H9 (cell line): ENCODE data around the gene CCDC149. TPM values are rescaled to one million over a fixed set of nuclear protein-coding genes. Genes with fewer than 3 reads are reported as not detected.

ENCODE experiments used
- DNase-seq: peaks from one replicate; pipeline ENCODE4 v3.0.0-alpha.2; 2017
- H2AFZ ChIP-seq: one replicate; pipeline ENCODE4 v1.6.1; 2013; ENCODE audit warnings: mild to moderate bottlenecking, low read length, control low read depth, moderate library complexity
- H2AK5ac ChIP-seq: 2 replicates; pipeline ENCODE4 v1.6.1; 2013; ENCODE audit warnings: low read length, control low read depth, mixed read lengths; ENCODE audit not compliant: insufficient read length
- H2BK120ac ChIP-seq: one replicate; pipeline ENCODE4 v1.6.1; 2013; ENCODE audit warnings: low read depth, mild to moderate bottlenecking, low read length, control low read depth, inconsistent platforms; ENCODE audit not compliant: poor library complexity, severe bottlenecking
- H2BK12ac ChIP-seq: 2 replicates; pipeline ENCODE4 v1.6.1; 2013; ENCODE audit warnings: low read length, control low read depth, mixed read lengths, low read depth; ENCODE audit not compliant: insufficient read length
- H2BK15ac ChIP-seq: 2 replicates; pipeline ENCODE4 v1.6.1; 2013; ENCODE audit warnings: low read depth, low read length, control low read depth
- H2BK20ac ChIP-seq: one replicate; pipeline ENCODE4 v1.6.1; 2013; ENCODE audit warnings: low read depth, mild to moderate bottlenecking, low read length, control low read depth, inconsistent platforms; ENCODE audit not compliant: poor library complexity, severe bottlenecking
- H2BK5ac ChIP-seq: 2 replicates; pipeline ENCODE4 v1.6.1; 2013; ENCODE audit warnings: low read length, control low read depth, mixed read lengths; ENCODE audit not compliant: insufficient read length
- H3K14ac ChIP-seq: 2 replicates; pipeline ENCODE4 v1.6.1; 2013; ENCODE audit warnings: low read length, control low read depth; ENCODE audit not compliant: insufficient read depth
- H3K18ac ChIP-seq: 2 replicates; pipeline ENCODE4 v1.6.1; 2013; ENCODE audit warnings: low read depth, mild to moderate bottlenecking, mixed read lengths, low read length, control low read depth; ENCODE audit not compliant: insufficient read length
- H3K23ac ChIP-seq: 2 replicates; pipeline ENCODE4 v1.6.1; 2013; ENCODE audit warnings: low read length, control low read depth, mixed read lengths, low read depth; ENCODE audit not compliant: insufficient read length
- H3K23me2 ChIP-seq: 2 replicates; pipeline ENCODE4 v1.6.1; 2013; ENCODE audit warnings: low read depth, mild to moderate bottlenecking, mixed read lengths, low read length, control low read depth; ENCODE audit not compliant: insufficient read length, poor library complexity, severe bottlenecking
- H3K27ac ChIP-seq: 2 replicates; pipeline ENCODE4 v1.5.1; 2013; ENCODE audit warnings: low read length, control low read depth, mixed read lengths, low read depth; ENCODE audit not compliant: insufficient read length
- H3K27me3 ChIP-seq: 2 replicates; pipeline ENCODE4 v1.6.1; 2013; ENCODE audit warnings: low read length, control low read depth, inconsistent platforms; ENCODE audit not compliant: insufficient read depth
- H3K4ac ChIP-seq: 2 replicates; pipeline ENCODE4 v1.6.1; 2013; ENCODE audit warnings: low read depth, mild to moderate bottlenecking, control low read depth, inconsistent platforms, low read length, moderate library complexity
- H3K4me1 ChIP-seq: 2 replicates; pipeline ENCODE4 v1.6.1; 2013; ENCODE audit warnings: low read length, control low read depth, inconsistent platforms; ENCODE audit not compliant: insufficient read depth
- H3K4me2 ChIP-seq: 2 replicates; pipeline ENCODE4 v1.6.1; 2013; ENCODE audit warnings: low read length, control low read depth, mixed read lengths; ENCODE audit not compliant: insufficient read length, insufficient read depth
- H3K56ac ChIP-seq: 2 replicates; pipeline ENCODE4 v1.6.1; 2013; ENCODE audit warnings: low read depth, mild to moderate bottlenecking, mixed read lengths, low read length, control low read depth; ENCODE audit not compliant: insufficient read length
- H3K79me1 ChIP-seq: 2 replicates; pipeline ENCODE4 v1.6.1; 2013; ENCODE audit warnings: low read depth, mild to moderate bottlenecking, moderate library complexity, low read length, control low read depth, inconsistent platforms; ENCODE audit not compliant: insufficient read depth, poor library complexity, severe bottlenecking
- H3K79me2 ChIP-seq: 2 replicates; pipeline ENCODE4 v1.6.1; 2013; ENCODE audit warnings: low read length, control low read depth, inconsistent platforms; ENCODE audit not compliant: insufficient read depth
- H3K9ac ChIP-seq: 2 replicates; pipeline ENCODE4 v1.6.1; 2013; ENCODE audit warnings: low read length, control low read depth, mixed read lengths; ENCODE audit not compliant: insufficient read length; ENCODE audit errors: extremely low read depth
- H3K9me3 ChIP-seq: one replicate; pipeline ENCODE4 v1.6.1; 2013; ENCODE audit warnings: low read depth, low read length, inconsistent platforms; ENCODE audit not compliant: control insufficient read depth
- H3T11ph ChIP-seq: one replicate; pipeline ENCODE4 v1.6.1; 2013; ENCODE audit warnings: mild to moderate bottlenecking, low read length, control low read depth, inconsistent platforms
- H4K20me1 ChIP-seq: one replicate; pipeline ENCODE4 v1.6.1; 2013; ENCODE audit not compliant: control insufficient read depth, insufficient read length, insufficient read depth
- H4K5ac ChIP-seq: 2 replicates; pipeline ENCODE4 v1.6.1; 2013; ENCODE audit warnings: low read depth, mild to moderate bottlenecking, mixed read lengths, low read length, control low read depth; ENCODE audit not compliant: insufficient read length
- H4K8ac ChIP-seq: replicated peaks from 2 replicates; pipeline ENCODE4 v1.6.1; 2013; ENCODE audit warnings: low read length, control low read depth, mixed read lengths, low read depth; ENCODE audit not compliant: insufficient read length
- H4K91ac ChIP-seq: 2 replicates; pipeline ENCODE4 v1.6.1; 2013; ENCODE audit warnings: low read depth, mild to moderate bottlenecking, moderate library complexity, mixed read lengths, low read length, control low read depth; ENCODE audit not compliant: insufficient read length
- H3K27ac Mint-ChIP-seq, 3 experiments: 2 replicates in 2 of 3; 3 replicates in 1 of 3; pipeline ENCODE4 v1.8.0; 2020 to 2021; ENCODE audit warnings: mixed read lengths in 3 of 3, mild to moderate bottlenecking in 1 of 3, moderate library complexity in 1 of 3
- H3K27me3 Mint-ChIP-seq: 2 replicates; pipeline ENCODE4 v1.8.0; 2021; ENCODE audit warnings: low read depth, mild to moderate bottlenecking, moderate library complexity, mixed read lengths
- H3K36me3 Mint-ChIP-seq, 3 experiments: 2 replicates in 2 of 3; 3 replicates in 1 of 3; pipeline ENCODE4 v1.8.0; 2020 to 2021; ENCODE audit warnings: low read depth in 3 of 3, mixed read lengths in 3 of 3; ENCODE audit not compliant: insufficient read depth in 1 of 3
- H3K4me1 Mint-ChIP-seq, 2 experiments: 2 replicates each; pipeline ENCODE4 v1.8.0; 2020; ENCODE audit warnings: mixed read lengths in 2 of 2
- H3K4me3 Mint-ChIP-seq, 2 experiments: 2 replicates in 1 of 2; 3 replicates in 1 of 2; pipeline ENCODE4 v1.8.0; 2020 to 2021; ENCODE audit warnings: mild to moderate bottlenecking in 2 of 2, mixed read lengths in 2 of 2, moderate library complexity in 1 of 2
- H3K9me3 Mint-ChIP-seq, 2 experiments: 2 replicates in 1 of 2; 3 replicates in 1 of 2; pipeline ENCODE4 v1.8.0; 2020; ENCODE audit warnings: mild to moderate bottlenecking in 2 of 2, mixed read lengths in 2 of 2, moderate library complexity in 1 of 2
- CTCF ChIP-seq: fragments of 200-600 bp; sonication (generic); conservative IDR thresholded peaks from 3 replicates; pipeline ENCODE4 v1.8.0; 2021; ENCODE audit warnings: antibody characterized with exemption, mild to moderate bottlenecking
- WGBS: extraction: QIAGEN DNeasy Blood & Tissue Kit; methylation state at CpG from one replicate; pipeline ENCODE4 v1.1.7; 2013; ENCODE audit warnings: missing lambda C conversion rate, low lambda C conversion rate, mixed read lengths; ENCODE audit not compliant: insufficient read length; ENCODE audit errors: extremely low coverage; 5-methylcytosine and 5-hydroxymethylcytosine counted together
- total RNA-seq: library from RNA; stranded (reverse); gene quantifications from 2 replicates; pipeline ENCODE4 v1.2.1, GENCODE V29; 2021

The CCDC149 gene
- total RNA-seq, 1 experiment from 2014 or later, result 4.5 TPM

- Histone ChIP-seq H3K23ac (no peak overlapping the region), H2BK5ac (no peak overlapping the region), H2BK15ac (no peak overlapping the region), H3K9ac (no peak overlapping the region), H3K18ac (no peak overlapping the region), H3K14ac (no peak overlapping the region), H2BK12ac (no peak overlapping the region), H3K4ac (no peak overlapping the region), H3K9me3 (no peaks in the 10 kb centered on the region), H3K56ac (no peak overlapping the region), H3T11ph (no peak overlapping the region), H4K8ac (no peak overlapping the region), H3K79me1 (no peaks in the 10 kb centered on the region), H4K91ac (no peak overlapping the region), H3K27ac (no peak overlapping the region), H3K4me1 (peaks cover 8% of the 10 kb centered on the region; the same call in 1 of the 2 replicates), H2BK120ac (no peak overlapping the region), H4K20me1 (no peaks in the 10 kb centered on the region), H4K5ac (no peak overlapping the region), H2AK5ac (no peak overlapping the region), H3K27me3 (no peaks in the 10 kb centered on the region), H3K79me2 (0 out of 2 replicates have a peak, but pooled peaks cover 2% of the 10 kb centered on the region), H2BK20ac (no peak overlapping the region), H3K23me2 (no peaks in the 10 kb centered on the region), H3K4me2 (no peak overlapping the region), H2AFZ (no peak overlapping the region)
- Mint-ChIP-seq H3K4me1 (peaks cover 22 to 26% of the 10 kb centered on the region in 2 experiments), H3K4me3 (no peak overlapping the region), H3K36me3 (peaks cover 25 to 44% (median 30%) of the 10 kb centered on the region in 3 experiments), H3K27ac (no peak overlapping the region), H3K27me3 (peaks cover 4% of the 10 kb centered on the region; the same call in 1 of the 2 replicates), H3K9me3 (peaks cover 27 to 36% of the 10 kb centered on the region in 2 experiments)
- no CpG with 5 or more reads among the region's 8 CpGs for WGBS
- no peak for TF ChIP-seq CTCF
- DNase-seq, result no peak
Observed at GRCh38 chr4:24863799-24864198, 49.0 kb downstream of the CCDC149 start.
